Measurements from ENCODE around the gene EPHB1.

DNA sequence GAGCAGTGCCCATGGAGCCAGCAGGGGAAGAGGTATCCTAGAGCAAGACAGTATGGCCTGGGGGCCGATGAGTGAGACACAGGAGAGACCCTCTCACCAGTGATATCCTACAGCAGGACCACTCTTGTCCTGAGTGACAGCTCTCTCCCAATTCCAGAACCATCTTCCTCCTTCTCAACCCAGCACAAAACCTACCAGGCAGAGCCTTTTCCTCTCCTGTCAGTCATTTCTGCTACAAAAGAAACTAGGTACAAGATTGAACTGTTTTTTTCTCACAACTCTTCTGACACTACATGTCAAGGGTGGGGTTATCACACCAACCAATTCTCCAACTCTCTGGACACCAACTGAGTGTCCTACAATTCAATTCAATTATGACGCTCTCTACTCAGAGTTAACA is 506.6 kb downstream of the EPHB1 start:
- no peak for TF ChIP-seq POLR2AphosphoS5 (IDR thresholded peaks at IDR 0.05)
- no peak for TF ChIP-seq POLR2A (IDR thresholded peaks at IDR 0.05)
- TF ChIP-seq CTCF (IDR thresholded peaks at IDR 0.05), result no peak
